KMS-11 (cell line): ENCODE data around the gene SMG7.
A peak's percentile ranks its signal among the peaks of the same experiment; 100 is the strongest.
"Not testable (repeated sequence)": the region's sequence is repeated elsewhere in the genome, so short reads cannot be mapped to it uniquely, and the experiment has no call there.

Experiments
- H2AFZ ChIP-seq: fragments of 200-600 bp; sonication (generic); 2 replicates; pipeline ENCODE4 v1.6.1; 2016; ENCODE audit warnings: antibody characterized with exemption, mixed run types, low read depth
- H3K27ac ChIP-seq: fragments of 200-600 bp; sonication (generic); 2 replicates; pipeline ENCODE4 v1.6.1; 2016; ENCODE audit warnings: mild to moderate bottlenecking, mixed run types
- H3K27me3 ChIP-seq: fragments of 200-600 bp; sonication (generic); 2 replicates; pipeline ENCODE4 v1.6.1; 2017; ENCODE audit warnings: mild to moderate bottlenecking, low read depth, mixed run types, moderate library complexity; ENCODE audit not compliant: insufficient read depth
- H3K36me3 ChIP-seq: fragments of 200-600 bp; sonication (generic); 2 replicates; pipeline ENCODE4 v1.6.1; 2017; ENCODE audit warnings: mild to moderate bottlenecking, mixed run types; ENCODE audit not compliant: insufficient read depth
- H3K4me1 ChIP-seq: fragments of 200-600 bp; sonication (generic); 2 replicates; pipeline ENCODE4 v1.6.1; 2016; ENCODE audit warnings: mild to moderate bottlenecking, low read depth, mixed run types; ENCODE audit not compliant: poor library complexity, severe bottlenecking
- H3K4me2 ChIP-seq: fragments of 200-600 bp; sonication (generic); 2 replicates; pipeline ENCODE4 v1.7.0; 2016; ENCODE audit warnings: mild to moderate bottlenecking, mixed run types
- H3K4me3 ChIP-seq: fragments of 200-600 bp; sonication (generic); IDR thresholded peaks from 2 replicates; pipeline ENCODE4 v1.6.1; 2017; ENCODE audit warnings: low read depth, low read length, mixed read lengths; ENCODE audit not compliant: insufficient read depth
- H3K79me2 ChIP-seq: fragments of 200-600 bp; sonication (generic); 2 replicates; pipeline ENCODE4 v1.6.1; 2016; ENCODE audit warnings: low read depth, mixed run types; ENCODE audit not compliant: insufficient read depth
- H3K9ac ChIP-seq: fragments of 200-600 bp; sonication (generic); 2 replicates; pipeline ENCODE4 v1.6.1; 2016; ENCODE audit warnings: mild to moderate bottlenecking, mixed run types
- H4K20me1 ChIP-seq: fragments of 200-600 bp; sonication (generic); 2 replicates; pipeline ENCODE4 v1.6.1; 2016; ENCODE audit warnings: mild to moderate bottlenecking, mixed run types; ENCODE audit not compliant: insufficient read depth
- TF ChIP-seq, protein P1 (sequence below): fragments of 200-600 bp; sonication (generic); conservative IDR thresholded peaks from 2 replicates; pipeline ENCODE4 v1.6.1; 2017; ENCODE audit warnings: low read depth, mild to moderate bottlenecking, antibody characterized with exemption, low read length, moderate library complexity, mixed read lengths

Gene SMG7, protein sequence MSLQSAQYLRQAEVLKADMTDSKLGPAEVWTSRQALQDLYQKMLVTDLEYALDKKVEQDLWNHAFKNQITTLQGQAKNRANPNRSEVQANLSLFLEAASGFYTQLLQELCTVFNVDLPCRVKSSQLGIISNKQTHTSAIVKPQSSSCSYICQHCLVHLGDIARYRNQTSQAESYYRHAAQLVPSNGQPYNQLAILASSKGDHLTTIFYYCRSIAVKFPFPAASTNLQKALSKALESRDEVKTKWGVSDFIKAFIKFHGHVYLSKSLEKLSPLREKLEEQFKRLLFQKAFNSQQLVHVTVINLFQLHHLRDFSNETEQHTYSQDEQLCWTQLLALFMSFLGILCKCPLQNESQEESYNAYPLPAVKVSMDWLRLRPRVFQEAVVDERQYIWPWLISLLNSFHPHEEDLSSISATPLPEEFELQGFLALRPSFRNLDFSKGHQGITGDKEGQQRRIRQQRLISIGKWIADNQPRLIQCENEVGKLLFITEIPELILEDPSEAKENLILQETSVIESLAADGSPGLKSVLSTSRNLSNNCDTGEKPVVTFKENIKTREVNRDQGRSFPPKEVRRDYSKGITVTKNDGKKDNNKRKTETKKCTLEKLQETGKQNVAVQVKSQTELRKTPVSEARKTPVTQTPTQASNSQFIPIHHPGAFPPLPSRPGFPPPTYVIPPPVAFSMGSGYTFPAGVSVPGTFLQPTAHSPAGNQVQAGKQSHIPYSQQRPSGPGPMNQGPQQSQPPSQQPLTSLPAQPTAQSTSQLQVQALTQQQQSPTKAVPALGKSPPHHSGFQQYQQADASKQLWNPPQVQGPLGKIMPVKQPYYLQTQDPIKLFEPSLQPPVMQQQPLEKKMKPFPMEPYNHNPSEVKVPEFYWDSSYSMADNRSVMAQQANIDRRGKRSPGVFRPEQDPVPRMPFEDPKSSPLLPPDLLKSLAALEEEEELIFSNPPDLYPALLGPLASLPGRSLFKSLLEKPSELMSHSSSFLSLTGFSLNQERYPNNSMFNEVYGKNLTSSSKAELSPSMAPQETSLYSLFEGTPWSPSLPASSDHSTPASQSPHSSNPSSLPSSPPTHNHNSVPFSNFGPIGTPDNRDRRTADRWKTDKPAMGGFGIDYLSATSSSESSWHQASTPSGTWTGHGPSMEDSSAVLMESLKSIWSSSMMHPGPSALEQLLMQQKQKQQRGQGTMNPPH

DNA sequence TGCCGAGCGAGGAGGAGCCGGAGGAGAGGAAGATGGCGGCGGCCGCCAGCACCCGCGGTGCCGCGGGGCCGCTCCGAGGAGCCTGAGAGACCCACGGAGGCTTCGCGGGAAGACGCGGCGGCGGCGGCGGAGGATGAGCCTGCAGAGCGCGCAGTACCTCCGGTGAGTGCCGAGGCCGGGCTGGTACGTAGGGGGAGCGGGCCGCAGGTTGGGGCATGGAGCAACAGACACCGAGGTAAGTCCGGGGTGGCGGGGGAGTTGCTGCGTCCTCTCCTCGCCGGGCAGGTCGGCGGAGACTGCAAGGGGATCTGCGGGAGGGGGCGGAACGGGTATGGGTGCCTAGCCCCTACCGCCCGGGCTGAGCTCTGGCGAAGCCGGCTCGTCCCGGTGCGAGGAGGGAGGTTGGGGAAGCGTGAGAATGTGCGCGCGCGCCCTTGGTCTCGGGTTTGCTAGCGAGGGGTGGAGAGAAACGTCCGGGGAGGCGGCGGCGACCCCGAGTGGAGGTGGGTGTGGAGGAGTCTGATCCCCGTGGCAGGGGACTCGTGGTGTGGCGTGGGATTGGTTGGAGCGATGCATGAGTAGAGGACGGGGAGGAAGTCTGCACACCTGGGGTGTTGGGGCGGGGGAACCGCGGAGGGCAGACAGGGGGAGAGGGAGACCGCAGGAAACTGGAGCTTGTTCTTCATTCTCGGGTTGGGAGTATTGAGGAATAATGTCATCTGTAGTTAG lies at the start of gene SMG7:
Gene SMG7, plus strand, starts transcription at position 12 of the 729 bp plus-strand sequence. Its CDS starts 122 bp downstream, at position 134.
- H3K27me3 ChIP-seq = no peaks in the 10 kb centered on the region
- H3K36me3 ChIP-seq = no peaks in the 10 kb centered on the region
- peak within 1 kb of the TSS; percentile 97 for H3K27ac ChIP-seq
- peaks cover 53% of the 10 kb centered on the region for H3K79me2 ChIP-seq
- peaks cover 53% of the 10 kb centered on the region for H3K4me1 ChIP-seq
- peak within 1 kb of the TSS; percentile 75 for H2AFZ ChIP-seq
- H4K20me1 ChIP-seq = peaks cover 10% of the 10 kb centered on the region; the same call in 1 of the 2 replicates
- H3K9ac ChIP-seq = peak within 1 kb of the TSS; percentile 92
- H3K4me3 ChIP-seq = peak within 1 kb of the TSS; percentile 97
- TF ChIP-seq, protein P1, sequence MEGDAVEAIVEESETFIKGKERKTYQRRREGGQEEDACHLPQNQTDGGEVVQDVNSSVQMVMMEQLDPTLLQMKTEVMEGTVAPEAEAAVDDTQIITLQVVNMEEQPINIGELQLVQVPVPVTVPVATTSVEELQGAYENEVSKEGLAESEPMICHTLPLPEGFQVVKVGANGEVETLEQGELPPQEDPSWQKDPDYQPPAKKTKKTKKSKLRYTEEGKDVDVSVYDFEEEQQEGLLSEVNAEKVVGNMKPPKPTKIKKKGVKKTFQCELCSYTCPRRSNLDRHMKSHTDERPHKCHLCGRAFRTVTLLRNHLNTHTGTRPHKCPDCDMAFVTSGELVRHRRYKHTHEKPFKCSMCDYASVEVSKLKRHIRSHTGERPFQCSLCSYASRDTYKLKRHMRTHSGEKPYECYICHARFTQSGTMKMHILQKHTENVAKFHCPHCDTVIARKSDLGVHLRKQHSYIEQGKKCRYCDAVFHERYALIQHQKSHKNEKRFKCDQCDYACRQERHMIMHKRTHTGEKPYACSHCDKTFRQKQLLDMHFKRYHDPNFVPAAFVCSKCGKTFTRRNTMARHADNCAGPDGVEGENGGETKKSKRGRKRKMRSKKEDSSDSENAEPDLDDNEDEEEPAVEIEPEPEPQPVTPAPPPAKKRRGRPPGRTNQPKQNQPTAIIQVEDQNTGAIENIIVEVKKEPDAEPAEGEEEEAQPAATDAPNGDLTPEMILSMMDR = no peak
- H3K4me2 ChIP-seq = peak within 1 kb of the TSS; percentile 94

DNA sequence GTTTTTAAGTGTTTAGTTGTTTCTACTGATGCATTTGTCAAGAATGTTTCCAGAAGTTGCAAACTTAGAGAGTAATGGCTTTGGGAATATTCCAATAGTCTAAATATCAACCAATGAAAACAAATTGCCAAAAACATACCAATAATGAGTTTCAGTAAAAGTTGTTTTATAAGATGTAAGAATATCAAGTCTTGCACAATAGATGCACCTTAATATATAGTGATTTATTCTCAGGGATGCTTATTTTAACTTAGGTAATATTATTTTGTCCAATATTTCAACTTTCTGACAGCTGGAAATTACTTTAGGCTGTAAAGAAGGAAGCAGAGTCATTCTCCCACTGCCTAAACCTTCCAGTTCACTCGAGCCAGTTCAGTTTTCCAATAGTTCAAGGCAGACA lies 48.8 kb upstream of the SMG7 start:
- no peaks in the 10 kb centered on the region for H3K4me1 ChIP-seq
- H4K20me1 ChIP-seq = no peaks in the 10 kb centered on the region
- no peak overlapping the region for H3K4me2 ChIP-seq
- H2AFZ ChIP-seq = no peak overlapping the region
- TF ChIP-seq, protein P1 = no peak
- no peak overlapping the region for H3K9ac ChIP-seq
- no peaks in the 10 kb centered on the region for H3K36me3 ChIP-seq
- no peak overlapping the region for H3K27ac ChIP-seq
- no peaks in the 10 kb centered on the region for H3K79me2 ChIP-seq
- no peaks in the 10 kb centered on the region for H3K27me3 ChIP-seq
- no peak overlapping the region for H3K4me3 ChIP-seq

- Histone ChIP-seq H3K4me3 (no peak overlapping the region), H3K79me2 (no peaks in the 10 kb centered on the region), H3K9ac (no peak overlapping the region)
These were observed 47.6 kb upstream of the SMG7 start for GRCh38 chr1:183424691-183425090.

DNA sequence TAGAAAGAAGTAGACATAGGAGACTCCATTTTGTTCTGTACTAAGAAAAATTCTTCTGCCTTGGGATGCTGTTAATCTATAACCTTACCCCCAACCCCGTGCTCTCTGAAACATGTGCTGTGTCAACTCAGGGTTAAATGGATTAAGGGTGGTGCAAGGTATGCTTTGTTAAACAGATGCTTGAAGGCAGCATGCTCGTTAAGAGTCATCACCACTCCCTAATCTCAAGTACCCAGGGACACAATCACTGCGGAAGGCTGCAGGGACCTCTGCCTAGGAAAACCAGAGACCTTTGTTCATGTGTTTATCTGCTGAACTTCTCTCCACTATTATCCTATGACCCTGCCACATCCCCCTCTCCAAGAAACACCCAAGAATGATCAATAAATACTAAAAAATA lies 44.7 kb upstream of the SMG7 start:
- not testable (repeated sequence) for H2AFZ ChIP-seq, H3K27ac ChIP-seq, H3K27me3 ChIP-seq, H3K9ac ChIP-seq, H3K4me1 ChIP-seq, H4K20me1 ChIP-seq, H3K79me2 ChIP-seq, H3K36me3 ChIP-seq, H3K4me3 ChIP-seq, H3K4me2 ChIP-seq

More at GRCh38 chr1:183424691-183425090, 47.6 kb upstream of the SMG7 start:
- no peaks in the 10 kb centered on the region for H4K20me1 ChIP-seq
- H3K4me2 ChIP-seq = no peak overlapping the region
- H3K27ac ChIP-seq = no peak overlapping the region
- H3K36me3 ChIP-seq = no peaks in the 10 kb centered on the region
- TF ChIP-seq, protein P1 = no peak
- no peaks in the 10 kb centered on the region for H3K27me3 ChIP-seq
- H2AFZ ChIP-seq = no peak overlapping the region
- H3K4me1 ChIP-seq = no peaks in the 10 kb centered on the region
